Ovary (tissue), 3 donors: ENCODE measurements around the gene SHC1.

ENCODE experiments used
- EP300 ChIP-seq: sonication (generic); formaldehyde crosslinking; IDR thresholded peaks from one replicate; pipeline ENCODE4 v1.6.1; 2017; ENCODE audit warnings: antibody characterized with exemption
- POLR2A ChIP-seq: fragments of 450-650 bp; IDR thresholded peaks from one replicate; pipeline ENCODE4 v1.6.1; 2017; ENCODE audit warnings: antibody characterized with exemption, mild to moderate bottlenecking, moderate library complexity
- TF ChIP-seq, protein P1 (sequence below), 3 donors: fragments of 450-650 bp in 2 of 3; fragments of 200-600 bp in 1 of 3; IDR thresholded peaks; one replicate each; pipeline versions ENCODE4 v1.5.1 to v1.8.0; 2016 to 2022; ENCODE audit warnings: antibody characterized with exemption in 3 of 3, mild to moderate bottlenecking in 1 of 3
- donor health status: DM: no; HTN: no; CAD: no.

DNA sequence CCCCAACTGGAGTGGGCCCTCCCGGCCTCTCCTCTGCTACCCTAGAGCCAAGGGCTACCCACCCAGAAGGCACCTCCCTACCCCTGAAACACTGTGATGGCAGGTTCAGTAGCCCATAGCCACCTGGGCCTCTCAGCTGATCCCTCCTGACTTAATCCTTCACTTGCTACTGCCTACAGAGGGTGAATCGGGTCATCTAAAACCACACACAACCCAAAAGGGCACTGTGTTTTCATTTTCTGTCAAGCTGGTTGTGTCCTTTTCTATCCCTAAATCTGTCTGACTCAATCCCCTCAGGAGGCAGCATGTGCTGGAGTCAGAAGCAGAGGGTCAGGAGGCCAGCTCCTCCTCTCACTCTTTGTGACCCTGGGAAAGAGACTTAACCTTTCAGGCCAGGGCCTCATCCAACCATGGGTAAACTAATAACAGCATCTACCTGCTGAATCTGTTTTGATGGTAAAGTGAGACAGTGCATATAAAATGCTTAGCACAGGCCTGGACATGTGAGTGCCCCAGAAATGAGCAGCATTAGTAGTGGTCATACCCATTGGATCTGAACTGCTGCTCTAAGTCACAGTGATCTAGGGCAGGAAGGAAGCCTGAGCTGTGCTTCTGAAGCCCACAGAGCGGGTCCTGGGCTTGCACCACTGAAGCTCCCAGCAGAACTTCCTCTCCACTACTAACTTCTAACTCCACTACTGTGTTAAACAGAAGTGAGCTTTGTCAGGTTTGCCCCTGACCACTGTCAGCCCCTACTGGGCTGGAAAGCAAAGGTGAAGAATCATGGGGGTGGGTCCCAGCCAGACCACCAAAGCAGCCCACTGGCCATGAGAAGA, 45.0 kb downstream of the SHC1 start:
- TF ChIP-seq, protein P1, sequence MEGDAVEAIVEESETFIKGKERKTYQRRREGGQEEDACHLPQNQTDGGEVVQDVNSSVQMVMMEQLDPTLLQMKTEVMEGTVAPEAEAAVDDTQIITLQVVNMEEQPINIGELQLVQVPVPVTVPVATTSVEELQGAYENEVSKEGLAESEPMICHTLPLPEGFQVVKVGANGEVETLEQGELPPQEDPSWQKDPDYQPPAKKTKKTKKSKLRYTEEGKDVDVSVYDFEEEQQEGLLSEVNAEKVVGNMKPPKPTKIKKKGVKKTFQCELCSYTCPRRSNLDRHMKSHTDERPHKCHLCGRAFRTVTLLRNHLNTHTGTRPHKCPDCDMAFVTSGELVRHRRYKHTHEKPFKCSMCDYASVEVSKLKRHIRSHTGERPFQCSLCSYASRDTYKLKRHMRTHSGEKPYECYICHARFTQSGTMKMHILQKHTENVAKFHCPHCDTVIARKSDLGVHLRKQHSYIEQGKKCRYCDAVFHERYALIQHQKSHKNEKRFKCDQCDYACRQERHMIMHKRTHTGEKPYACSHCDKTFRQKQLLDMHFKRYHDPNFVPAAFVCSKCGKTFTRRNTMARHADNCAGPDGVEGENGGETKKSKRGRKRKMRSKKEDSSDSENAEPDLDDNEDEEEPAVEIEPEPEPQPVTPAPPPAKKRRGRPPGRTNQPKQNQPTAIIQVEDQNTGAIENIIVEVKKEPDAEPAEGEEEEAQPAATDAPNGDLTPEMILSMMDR (IDR thresholded peaks at IDR 0.05): no peak
- TF ChIP-seq POLR2A: no peak
- TF ChIP-seq EP300: no peak
